Pons (tissue), 1 donor: ENCODE data around the gene CELF1.

Experiments
- DNase-seq: peaks from one replicate; pipeline ENCODE4 v3.0.0-alpha.2; 2016; ENCODE audit warnings: low spot score

Gene CELF1

GRCh38 chr11:47552566-47553405 is at the start of gene CELF1:
Gene CELF1, minus strand, starts transcription at chr11:47553132. Its CDS starts 53,609 bp downstream, at chr11:47499523.
- DNase-seq: peak; percentile 87

DNA sequence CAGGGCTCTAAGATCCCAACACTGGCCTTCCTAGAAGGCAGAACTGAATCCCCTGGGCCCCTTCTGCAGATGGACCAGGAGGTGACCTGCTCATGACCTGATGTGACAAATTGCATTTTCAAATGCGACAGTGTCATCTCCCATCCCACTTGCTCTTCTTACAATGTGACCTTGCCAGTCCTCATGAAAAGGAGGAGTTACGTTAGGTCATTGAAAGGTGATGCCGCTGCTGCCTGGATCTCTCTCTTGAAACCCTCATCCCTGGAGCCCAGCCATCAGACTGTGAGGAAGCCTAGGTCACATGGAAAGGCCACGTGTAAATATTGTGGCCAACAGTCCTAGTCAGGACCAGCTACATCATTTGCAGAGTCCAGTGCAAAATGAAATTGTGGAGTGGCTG is 47.0 kb upstream of the CELF1 start:
- no peak for DNase-seq

- no peak for DNase-seq
These were observed 43.0 kb upstream of the CELF1 start for GRCh38 chr11:47595967-47596366.

GRCh38 chr11:47595029-47595428 is 42.1 kb upstream of the CELF1 start:
- DNase-seq: no peak

DNA sequence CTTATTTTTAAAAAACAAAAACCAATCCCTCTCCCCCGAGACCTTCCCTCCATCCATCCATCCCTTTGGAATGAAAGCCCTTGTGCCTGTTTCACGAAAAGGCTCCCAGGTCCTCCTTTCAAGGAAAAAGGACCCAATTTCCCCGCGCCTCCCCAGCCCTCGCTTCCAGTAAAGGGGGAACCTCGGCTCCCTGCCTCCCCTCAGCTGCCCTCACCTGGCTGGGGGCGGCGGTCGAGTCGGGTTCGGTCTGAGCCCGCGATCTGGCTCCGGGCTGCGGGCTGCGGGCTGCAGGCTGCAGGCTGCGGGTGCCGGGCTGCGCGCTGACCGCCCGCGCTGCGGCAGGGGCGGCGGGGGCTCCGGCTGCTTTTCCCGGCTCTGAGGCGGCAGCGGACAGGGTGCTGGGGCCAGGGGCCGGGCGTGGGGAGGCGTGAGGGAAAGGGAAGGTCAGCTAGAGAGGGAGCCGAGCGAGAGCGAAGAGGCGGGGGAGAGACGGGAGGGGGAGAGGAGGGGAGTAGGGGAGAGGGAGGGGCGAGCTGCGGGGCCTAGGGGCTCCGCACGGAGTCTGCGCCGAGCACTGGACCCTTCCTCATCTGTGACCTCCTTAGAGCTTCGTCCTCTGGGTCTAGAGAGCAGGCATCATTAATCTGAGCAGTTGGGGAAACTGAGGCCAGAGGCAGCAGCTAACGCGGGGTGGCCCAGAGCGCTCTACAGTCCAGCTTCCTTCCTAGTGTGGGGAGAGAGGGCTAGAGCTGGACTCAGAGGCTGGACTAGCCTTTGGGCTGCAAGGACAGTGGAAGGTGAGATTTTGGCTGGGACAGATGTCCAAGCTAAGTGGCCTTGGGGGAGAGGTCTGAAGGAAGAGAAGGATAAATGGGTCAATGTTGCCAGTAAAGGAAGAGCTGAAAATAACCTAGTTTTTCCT is 41.3 kb upstream of the CELF1 start, which contains the start of gene C1QTNF4:
C1QTNF4 (minus strand) TSS at position 478 of the 922 bp plus-strand sequence. CDS start 3,601 bp downstream, outside the sequence.
- DNase-seq: no peak

DNA sequence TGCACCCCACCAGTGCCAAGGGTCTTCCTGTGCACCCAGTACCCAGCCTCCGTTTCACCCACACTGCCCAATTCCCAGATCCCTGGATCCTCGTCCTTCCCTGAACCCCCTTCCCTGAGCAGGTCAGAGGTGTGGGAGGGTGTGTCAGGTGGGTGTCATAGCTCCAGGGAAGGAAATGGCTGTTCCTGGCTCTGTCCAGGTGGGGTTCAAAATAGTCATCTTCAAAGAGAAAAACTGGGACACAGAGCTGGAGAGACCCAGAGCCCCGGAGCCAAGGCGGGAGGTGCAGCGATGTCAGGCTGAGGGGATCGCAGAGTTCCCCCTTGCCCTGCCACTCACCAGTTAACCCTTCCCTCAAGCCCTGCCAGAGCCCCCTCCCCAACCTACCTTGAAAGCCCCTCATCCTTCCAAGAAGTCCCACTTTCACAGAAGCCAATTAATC is 40.6 kb upstream of the CELF1 start:
- no peak for DNase-seq

DNA sequence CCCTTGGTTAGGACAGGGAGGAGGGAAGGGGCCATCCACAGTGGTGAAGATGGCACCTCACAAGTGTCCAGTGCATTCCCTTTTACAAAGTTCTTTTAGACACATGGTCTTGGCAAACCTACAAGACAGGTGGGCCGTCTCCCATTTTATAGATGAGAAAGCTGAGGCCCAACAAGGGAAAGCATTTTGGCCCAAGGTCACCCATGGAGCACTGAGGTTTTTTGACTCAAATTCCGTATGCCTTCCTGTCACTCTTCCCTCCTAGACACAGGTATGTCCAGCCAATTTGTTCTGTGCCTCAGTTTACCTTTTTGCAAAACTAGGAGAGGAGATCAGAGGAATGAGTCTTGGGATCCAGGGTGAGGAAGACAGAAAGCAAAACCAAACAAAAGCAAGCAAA is 40.0 kb upstream of the CELF1 start:
- no peak for DNase-seq

- DNase-seq: no peak
These were observed 39.3 kb upstream of the CELF1 start for GRCh38 chr11:47592251-47592650.

- no peak for DNase-seq
These were observed 38.8 kb upstream of the CELF1 start for GRCh38 chr11:47591764-47592163.

DNA sequence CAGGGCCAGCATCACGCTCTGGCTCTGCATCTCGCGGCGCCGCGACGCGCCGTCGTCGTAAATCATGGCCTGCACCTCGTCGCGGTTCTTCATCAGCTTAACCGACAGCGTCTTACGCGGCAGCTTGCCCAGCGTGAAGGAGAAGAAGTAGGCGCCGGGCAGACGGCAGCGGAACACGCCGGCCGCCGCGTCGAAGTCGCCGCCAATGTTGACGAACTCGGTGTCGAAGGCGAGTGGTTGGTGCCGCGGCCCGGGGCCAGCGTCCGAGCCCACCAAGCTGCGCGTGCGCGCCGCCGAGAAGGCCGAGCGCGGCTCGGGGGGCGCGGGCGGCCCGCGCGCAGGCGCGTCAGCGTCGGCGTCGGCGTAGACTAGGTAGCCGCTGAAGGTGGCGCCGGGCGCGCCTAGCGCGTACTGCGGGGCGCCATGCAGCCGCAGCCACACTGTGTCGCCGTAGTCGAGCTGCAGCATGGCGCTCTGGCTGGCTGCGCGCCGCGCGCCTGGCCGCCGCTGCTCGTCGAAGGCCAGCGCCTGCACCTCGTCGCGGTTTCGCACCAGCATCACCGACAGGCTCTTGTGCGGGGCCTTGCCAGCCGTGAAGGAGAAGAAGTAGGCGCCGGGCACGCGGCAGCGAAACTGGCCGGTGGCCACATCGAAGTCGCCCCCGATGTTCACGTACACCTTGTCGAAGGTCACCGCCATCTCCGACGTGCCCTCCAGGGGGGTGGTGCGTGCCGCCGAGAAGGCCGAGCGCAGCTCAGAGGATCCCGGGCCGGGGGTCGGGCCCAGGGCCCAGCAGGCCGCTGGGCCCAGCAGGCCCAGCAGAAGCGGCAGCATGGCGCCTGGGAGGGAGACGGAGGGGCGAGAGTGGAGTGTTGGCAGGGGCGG is 37.3 kb upstream of the CELF1 start:
- DNase-seq: no peak

DNA sequence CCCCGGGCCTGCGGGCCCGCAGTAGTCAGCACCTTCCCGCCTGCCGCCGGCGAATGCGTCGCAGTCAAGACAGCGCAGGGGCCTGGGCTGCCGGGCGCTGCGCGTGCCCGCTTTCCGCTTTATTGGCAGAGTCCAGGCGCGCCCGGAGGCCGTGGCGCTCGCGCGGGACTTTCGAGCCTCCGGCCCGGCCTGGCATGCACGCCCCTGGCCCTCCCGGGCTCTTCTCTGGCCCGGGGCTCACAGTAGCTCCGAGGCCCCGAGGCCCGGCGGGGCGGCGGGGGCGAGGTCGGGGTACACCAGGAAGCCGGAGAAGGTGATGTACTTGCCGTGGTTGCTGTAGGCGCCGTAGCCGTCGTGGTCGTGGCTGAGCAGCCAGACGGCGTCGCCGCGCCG is 36.6 kb upstream of the CELF1 start:
- DNase-seq: no peak

GRCh38 chr11:47589118-47589517 is 36.2 kb upstream of the CELF1 start:
- no peak for DNase-seq

DNA sequence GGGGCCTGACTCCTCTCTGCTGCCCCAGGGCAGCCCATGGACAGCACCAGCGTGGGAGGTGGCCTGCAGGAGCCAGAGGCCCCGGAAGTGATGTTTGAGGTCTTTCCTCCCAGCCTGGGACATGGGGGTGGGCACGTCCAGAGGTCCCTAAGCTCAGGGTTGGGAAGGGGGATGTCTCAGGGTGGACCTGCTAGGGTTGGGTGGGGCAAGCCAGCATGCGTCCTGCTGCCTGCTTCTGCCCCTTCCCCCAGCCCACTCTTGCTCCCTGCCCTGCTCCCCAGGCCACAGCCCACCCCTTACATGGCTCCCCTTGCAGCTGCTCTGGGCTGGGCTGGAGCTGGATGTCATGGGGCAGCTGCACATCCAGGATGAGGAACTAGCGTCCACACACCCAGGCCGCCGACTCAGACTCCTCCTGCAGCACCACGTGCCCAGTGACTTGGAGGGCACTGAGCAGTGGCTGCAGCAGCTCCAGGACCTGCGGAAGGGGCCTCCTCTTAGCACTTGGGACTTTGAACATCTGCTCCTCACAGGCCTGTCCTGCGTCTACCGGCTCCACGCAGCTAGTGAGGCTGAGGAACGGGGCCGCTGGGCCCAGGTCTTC is 34.9 kb upstream of the CELF1 start:
- peak; percentile 65 for DNase-seq

DNA sequence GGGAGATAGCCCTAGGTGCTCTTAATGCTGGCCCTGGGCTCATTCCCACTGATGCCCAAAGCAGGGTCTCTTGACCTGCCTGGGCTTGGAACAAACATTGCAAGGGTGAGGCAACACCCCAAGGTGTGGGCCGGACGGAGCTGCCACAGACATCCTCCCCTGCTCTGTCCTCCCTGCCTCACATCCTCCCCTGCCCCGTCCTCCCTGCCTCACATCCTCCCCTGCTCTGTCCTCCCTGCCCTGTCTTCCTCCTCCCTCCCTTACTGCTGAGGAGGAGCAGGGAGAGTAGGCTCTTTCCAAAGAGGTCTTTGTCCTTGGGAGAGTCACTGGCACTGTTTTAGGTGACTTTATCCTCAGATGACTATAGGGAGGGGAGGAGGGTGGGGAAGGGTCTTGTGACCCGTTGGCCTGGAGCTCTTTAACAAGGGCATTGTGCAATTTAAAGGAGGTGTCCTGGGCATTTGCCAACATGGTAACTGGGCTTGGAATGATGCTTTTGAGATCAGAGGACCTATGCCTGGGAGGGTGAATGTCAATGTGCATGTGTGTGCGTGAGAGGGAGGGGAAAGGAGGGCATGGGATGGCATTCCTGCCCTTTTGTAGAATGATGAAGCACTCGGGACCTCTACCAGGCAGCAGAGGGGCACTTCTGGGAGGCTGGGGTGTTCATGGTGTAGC is 34.2 kb upstream of the CELF1 start:
- peak; percentile 36 for DNase-seq

DNA sequence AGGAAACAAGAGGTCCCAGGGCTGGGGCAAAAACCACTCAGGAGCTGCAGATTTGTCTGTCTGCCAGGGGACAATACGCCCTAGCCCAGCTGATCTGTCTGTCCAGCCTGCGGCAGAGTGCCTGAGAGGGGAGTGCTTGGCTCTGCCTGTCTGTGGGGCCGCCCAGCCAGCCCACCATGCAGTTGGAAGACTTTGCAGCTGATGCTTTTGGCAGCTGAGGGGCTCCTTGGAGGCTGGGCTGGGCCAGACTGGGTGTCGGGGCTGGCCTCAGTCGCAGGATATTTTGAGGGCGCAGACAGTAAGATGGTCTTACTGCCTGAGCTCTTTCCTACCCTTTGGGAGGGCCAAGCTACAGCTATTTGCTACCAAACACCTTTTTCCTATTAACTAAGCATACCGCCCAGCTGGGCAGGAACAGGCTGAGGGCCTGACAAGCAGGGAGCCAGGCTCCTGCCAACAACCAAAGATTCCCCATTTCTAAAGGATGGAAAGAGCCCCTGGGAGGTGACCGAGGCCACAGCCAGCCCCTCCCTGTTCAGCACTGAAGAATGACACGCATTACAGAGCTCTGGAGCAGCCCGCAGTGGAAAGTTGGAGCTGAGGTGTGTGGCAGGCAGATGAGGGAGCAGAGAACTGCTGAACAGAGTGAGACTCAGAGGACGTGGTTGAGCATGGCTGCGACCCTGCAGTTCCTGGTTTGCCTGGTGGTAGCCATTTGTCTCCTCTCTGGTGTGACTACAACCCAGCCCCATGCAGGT is 33.3 kb upstream of the CELF1 start, which contains the start of gene FAM180B:
FAM180B (plus strand) TSS at position 581 of the 758 bp plus-strand sequence; CDS start at position 672, 91 bp downstream.
- DNase-seq: no peak

DNA sequence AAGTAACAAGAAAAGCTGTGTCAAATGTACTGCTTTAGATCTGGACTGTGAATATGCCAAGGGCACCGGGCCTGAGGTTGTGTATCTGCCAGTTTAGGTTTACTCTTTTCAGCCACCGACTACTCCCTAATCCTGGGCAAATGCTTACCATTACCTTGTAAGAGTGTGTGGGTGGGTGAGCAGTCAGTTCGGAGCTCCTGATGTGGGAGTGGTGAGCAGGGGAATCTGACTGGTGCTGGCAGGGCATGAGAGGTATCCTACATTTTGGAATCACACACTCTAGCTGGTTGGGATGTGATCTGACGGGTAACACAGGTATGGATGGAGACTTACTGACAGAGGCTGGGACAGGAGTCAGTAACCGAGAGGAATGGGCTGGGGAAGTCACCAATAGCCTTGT is 30.9 kb upstream of the CELF1 start:
- DNase-seq: no peak

DNA sequence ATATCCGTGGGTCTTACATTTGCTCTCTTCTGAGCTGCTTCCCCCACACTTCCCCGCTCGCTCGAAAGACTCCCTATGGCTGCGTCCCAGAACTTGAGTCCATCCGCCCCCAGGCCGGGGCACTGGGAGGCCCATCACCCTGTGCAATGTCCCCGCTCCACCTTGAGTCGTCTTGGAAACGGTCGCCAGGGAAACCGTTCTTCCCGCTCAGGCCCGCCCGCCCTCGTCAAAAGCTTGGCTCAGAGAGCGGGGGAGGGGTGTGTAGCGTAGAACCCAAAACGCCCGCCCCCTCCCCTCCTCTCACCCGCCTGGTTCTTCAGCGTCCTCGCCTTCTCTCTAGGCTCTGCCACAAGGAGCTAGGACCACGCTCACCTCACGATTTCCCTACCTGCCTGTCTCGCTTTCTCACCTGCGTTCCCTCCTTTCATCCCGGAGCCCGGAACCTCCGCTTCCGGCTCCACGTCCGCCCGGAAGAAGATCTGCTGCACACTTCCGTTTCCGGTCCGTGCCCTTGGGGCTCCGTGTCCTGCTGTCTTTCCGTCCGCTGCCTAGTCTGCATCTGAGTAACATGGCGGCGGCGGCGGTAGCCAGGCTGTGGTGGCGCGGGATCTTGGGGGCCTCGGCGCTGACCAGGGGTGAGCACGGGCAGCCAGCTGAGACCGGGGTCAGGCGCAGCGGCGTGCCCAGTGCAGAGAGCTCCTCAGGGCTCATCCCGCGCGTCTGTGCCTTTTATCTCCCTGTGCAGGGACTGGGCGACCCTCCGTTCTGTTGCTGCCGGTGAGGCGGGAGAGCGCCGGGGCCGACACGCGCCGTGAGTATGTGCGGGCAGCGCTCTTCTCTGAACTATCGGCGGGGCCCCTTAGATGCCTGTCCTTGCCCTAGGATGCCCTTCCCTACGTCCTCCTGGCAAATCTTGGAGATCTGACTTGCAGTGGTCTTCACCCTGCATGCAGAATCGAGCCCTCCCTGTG is 25.9 kb upstream of the CELF1 start, which contains the start of the genes KBTBD4 and NDUFS3:
KBTBD4 (minus strand) TSS at position 447 of the 971 bp plus-strand sequence; CDS start at position 428, 19 bp downstream.
NDUFS3 (plus strand) TSS at position 551 of the 971 bp plus-strand sequence; CDS start at position 569, 18 bp downstream.
- peak; percentile 90 for DNase-seq

DNA sequence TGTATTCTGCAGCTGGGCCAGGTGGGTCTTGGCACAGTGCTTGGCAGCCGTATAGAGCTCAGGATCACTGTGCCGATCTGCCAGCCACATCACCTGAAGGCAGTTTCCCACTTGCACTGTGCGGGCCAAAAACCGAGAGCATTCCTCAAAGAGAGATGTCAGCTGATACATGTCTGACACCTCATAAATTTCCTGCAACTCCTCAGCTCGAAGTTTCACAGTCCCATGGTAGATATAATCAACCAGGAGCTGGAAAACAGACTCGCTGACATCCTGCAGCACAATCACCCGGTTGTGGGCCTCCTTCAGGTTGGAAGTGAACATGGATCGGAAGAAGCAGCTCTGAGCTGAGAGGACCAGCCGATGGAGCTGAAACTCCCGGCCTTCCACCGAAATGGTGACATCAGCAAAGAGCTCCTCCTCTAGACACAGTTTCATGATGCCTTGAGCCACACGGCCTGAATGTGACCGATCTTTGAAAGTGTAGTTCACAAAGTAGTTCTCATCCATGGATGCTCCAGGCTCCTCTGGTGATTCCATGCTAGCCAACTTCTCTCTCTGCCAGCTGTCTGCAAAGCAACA is 24.6 kb upstream of the CELF1 start:
- DNase-seq: no peak
